HepG2 (cell line): ENCODE results near the gene RGL1. TPM values are rescaled to one million over a fixed set of nuclear protein-coding genes. Genes with fewer than 3 reads are reported as not detected.

ENCODE experiments used
- ATAC-seq: fragments of 200-7000 bp; cut with Tn5 transposase; 3 replicates; pipeline ENCODE4 v1.9.1; 2020; ENCODE audit warnings: mild to moderate bottlenecking, moderate library complexity
- BruUV-seq: library from RNA; stranded (reverse); fragments of 400-500 nt; replicated peaks from 2 replicates; lab custom pipeline; 2021; lab: Mats Ljungman, UMichigan
- CTCF ChIA-PET: fragments of 300-600 bp; formaldehyde crosslinking; extraction: SDS; loops from one replicate; lab custom pipeline; 2021; ENCODE audit warnings: low total read pairs, inconsistent platforms, low intra/inter-chr PET ratio; lab: Yijun Ruan, JAX
- POLR2A ChIA-PET: fragments of 350-600 bp; sonication (Branson Sonifier 250); formaldehyde crosslinking; loops from one replicate; lab custom pipeline; 2020; ENCODE audit warnings: antibody characterized with exemption, inconsistent platforms; lab: Yijun Ruan, JAX
- DNase-seq: peaks from one replicate; pipeline ENCODE4 v3.0.0-alpha.2; 2015; ENCODE audit warnings: low spot score
- FAIRE-seq: peaks from 3 replicates; lab custom pipeline; 2011; peaks lifted over from hg19 to GRCh38; lab: Jason Lieb, UNC
- H2AFZ ChIP-seq: one replicate; pipeline ENCODE4 v1.6.1; 2011; ENCODE audit warnings: low read length, inconsistent platforms
- H3K27ac ChIP-seq: fragments of 300-600 bp; 3 replicates; pipeline ENCODE4 v1.8.0; 2011; ENCODE audit warnings: mixed run types, mild to moderate bottlenecking, mixed read lengths, low read length, inconsistent platforms; ENCODE audit not compliant: insufficient read depth; ENCODE audit errors: extremely low read length
- H3K27me3 ChIP-seq, 2 experiments: fragments of 200-600 bp in 1 of 2; 2 replicates in 1 of 2; 3 replicates in 1 of 2; pipeline versions ENCODE4 v1.6.0 to v1.8.0; 2011; ENCODE audit warnings: low read length in 2 of 2, mild to moderate bottlenecking in 2 of 2, moderate library complexity in 2 of 2, inconsistent platforms in 1 of 2; ENCODE audit not compliant: insufficient read depth in 2 of 2, control insufficient read depth in 1 of 2
- H3K36me3 ChIP-seq, 2 experiments: fragments of 200-600 bp in 1 of 2; replicated peaks in 1 of 2; 2 replicates in 1 of 2; 3 replicates in 1 of 2; pipeline versions ENCODE4 v1.5.1 to v1.8.0; 2011; ENCODE audit warnings: low read length in 2 of 2, inconsistent platforms in 1 of 2; ENCODE audit not compliant: insufficient read depth in 2 of 2, control insufficient read depth in 1 of 2
- H3K4me1 ChIP-seq: 2 replicates; pipeline ENCODE4 v1.5.1; 2012; ENCODE audit warnings: low read length, inconsistent platforms; ENCODE audit not compliant: insufficient read depth
- H3K4me2 ChIP-seq: 2 replicates; pipeline ENCODE4 v1.6.0; 2011; ENCODE audit warnings: low read depth, low read length, inconsistent platforms
- H3K4me3 ChIP-seq, 3 experiments: fragments of 200-600 bp in 1 of 3; sonication (generic), shearing (Covaris generic) in 1 of 3; replicated peaks in 1 of 3; 2 replicates each; pipeline ENCODE4 v1.5.1; 2011 to 2016; ENCODE audit warnings: low read length in 3 of 3, inconsistent platforms in 2 of 3, low read depth in 2 of 3, mild to moderate bottlenecking in 2 of 3, control low read depth in 1 of 3, mixed read lengths in 1 of 3; ENCODE audit not compliant: insufficient read depth in 1 of 3
- H3K79me2 ChIP-seq: one replicate; pipeline ENCODE4 v1.6.1; 2011; ENCODE audit warnings: low read length, inconsistent platforms; ENCODE audit not compliant: insufficient read depth
- H3K9ac ChIP-seq: 2 replicates; pipeline ENCODE4 v1.6.0; 2011; ENCODE audit warnings: mild to moderate bottlenecking, low read depth, low read length, inconsistent platforms; ENCODE audit not compliant: insufficient read depth
- H3K9me3 ChIP-seq: 2 replicates; pipeline ENCODE4 v1.5.1; 2012; ENCODE audit warnings: mild to moderate bottlenecking, low read length
- H4K20me1 ChIP-seq: 2 replicates; pipeline ENCODE4 v1.6.0; 2011; ENCODE audit warnings: inconsistent platforms, mild to moderate bottlenecking, low read length, moderate library complexity; ENCODE audit not compliant: insufficient read depth
- IRF1 ChIP-seq: sonication (generic); formaldehyde crosslinking; IDR thresholded peaks from 2 replicates; pipeline ENCODE4 v1.4.0; 2020; ENCODE audit warnings: low read depth, mild to moderate bottlenecking, missing genetic modification reagents
- MTA3 ChIP-seq: sonication (generic); formaldehyde crosslinking; IDR thresholded peaks from 2 replicates; pipeline ENCODE4 v1.4.0; 2020; ENCODE audit warnings: missing genetic modification reagents
- SAFB2 ChIP-seq: sonication (generic); formaldehyde crosslinking; IDR thresholded peaks from 2 replicates; pipeline ENCODE4 v1.5.1; 2020; ENCODE audit warnings: missing genetic modification reagents, low read depth, mild to moderate bottlenecking, borderline replicate concordance
- SRSF1 ChIP-seq: fragments of 200-400 bp; formaldehyde crosslinking; optimal IDR thresholded peaks from 2 replicates; pipeline ENCODE3; 2017; ENCODE audit warnings: mild to moderate bottlenecking, low read depth, low read length, moderate library complexity
- ZNF768 ChIP-seq: sonication (generic); formaldehyde crosslinking; IDR thresholded peaks from 2 replicates; pipeline ENCODE4 v1.4.0; 2020; ENCODE audit warnings: missing genetic modification reagents
- WGBS: methylation state at CpG from one replicate; pipeline ENCODE4 v1.1.6; 2017; ENCODE audit warnings: low lambda C conversion rate; 5-methylcytosine and 5-hydroxymethylcytosine counted together
- in situ Hi-C: cut with HindIII; loops from 2 replicates; pipeline ENCODE4 v1.10.0; 2017; ENCODE audit warnings: low pct_unique_long_range_greater_than_20kb; ENCODE audit not compliant: extremely low pct_ligation_motif_present
- intact Hi-C: fragments of 100-400 bp; cut with micrococcal nuclease; formaldehyde crosslinking; loops from one replicate; pipeline ENCODE4 v1.10.0; 2022; ENCODE audit not compliant: unreplicated experiment
- polyA plus RNA-seq, 8 experiments: library from polyadenylated mRNA; depleted of rRNA in 3 of 8; stranded (reverse) in 7 of 8; unstranded in 1 of 8; fragments of >200 nt; fragmentation: Illumina TruSeq in 4 of 8; extraction: Trizol in 4 of 8; gene quantifications; 2 replicates each; pipeline versions ENCODE4 v1.2.1 to v1.2.3, GENCODE V29; 2011 to 2016; ENCODE audit warnings: low read depth in 4 of 8, missing spikeins in 1 of 8, mixed read lengths in 1 of 8; ENCODE audit not compliant: insufficient read depth in 1 of 8
- total RNA-seq, 5 experiments: library from RNA; depleted of rRNA; stranded (reverse); fragments of >200 nt; fragmentation: Illumina TruSeq; extraction: Trizol; gene quantifications; 2 replicates each; pipeline ENCODE4 v1.2.3, GENCODE V29; 2016; ENCODE audit warnings: low read depth in 1 of 5

Gene RGL1
- total and polyA plus RNA-seq, 2 of the 13 experiments (the other 11 are each of a cell fraction or from before 2014, with no cell fraction given): 3.5 to 4.7 TPM

- FAIRE-seq: no peak
- peaks cover 13% of the 10 kb centered on the region for H3K4me1 ChIP-seq
- H4K20me1 ChIP-seq: no peaks in the 10 kb centered on the region
- DNase-seq: no peak
- no peaks in the 10 kb centered on the region for H3K79me2 ChIP-seq
- no peak overlapping the region for H3K4me2 ChIP-seq
- WGBS: 80% methylated on average over 3 of the region's 3 CpGs
- intact Hi-C loops: no loop called here
- ATAC-seq: no peak
- no peak overlapping the region for H3K27ac ChIP-seq
- ChIA-PET POLR2A (no interaction called here), CTCF (no interaction called here)
- no peaks in the 10 kb centered on the region for H3K27me3 ChIP-seq
- H2AFZ ChIP-seq: no peak overlapping the region
- no peak overlapping the region for H3K9ac ChIP-seq
- in situ Hi-C loops: no loop called here
- TF ChIP-seq SRSF1: no peak
- TF ChIP-seq SAFB2: no peak
- TF ChIP-seq IRF1 (CRISPR knock-in tag): no peak
- TF ChIP-seq MTA3: no peak
- no peak overlapping the region for H3K4me3 ChIP-seq
- peaks cover 5 to 8% of the 10 kb centered on the region in 2 experiments; a peak in 3 of 5 replicates for H3K36me3 ChIP-seq
- H3K9me3 ChIP-seq: no peaks in the 10 kb centered on the region
- BruUV-seq: no TSS peak
Measured at GRCh38 chr1:183886083-183886828, 81.3 kb downstream of the RGL1 start.

- Histone ChIP-seq H3K27me3 (no peaks in the 10 kb centered on the region), H3K9me3 (no peaks in the 10 kb centered on the region), H3K27ac (no peak overlapping the region), H3K36me3 (peaks cover 5 to 8% of the 10 kb centered on the region in 2 experiments; a peak in 3 of 5 replicates), H3K4me1 (peaks cover 13% of the 10 kb centered on the region), H3K79me2 (no peaks in the 10 kb centered on the region), H3K4me2 (no peak overlapping the region), H2AFZ (no peak overlapping the region), H3K4me3 (no peak overlapping the region), H3K9ac (no peak overlapping the region), H4K20me1 (no peaks in the 10 kb centered on the region)
- in situ Hi-C loops: no loop called here
- FAIRE-seq (no peak), DNase-seq (no peak), ATAC-seq (no peak)
- no TSS peak for BruUV-seq
- no peak for TF ChIP-seq ZNF768 (CRISPR knock-in tag)
- intact Hi-C loops: no loop called here
- POLR2A ChIA-PET: no interaction called here
- CTCF ChIA-PET: no interaction called here
Measured at GRCh38 chr1:183886853-183887252, 81.9 kb downstream of the RGL1 start.
